IMR-90 (cell line): ENCODE results near the gene DDX6. TPM values are rescaled to one million over a fixed set of nuclear protein-coding genes. Genes with fewer than 3 reads are reported as not detected.

ENCODE experiments used
- ATAC-seq: fragments of 200-7000 bp; cut with Tn5 transposase; 2 replicates; pipeline ENCODE4 v1.9.1; 2020; ENCODE audit warnings: low read depth, mild to moderate bottlenecking, moderate library complexity
- BruUV-seq: library from RNA; stranded (reverse); fragments of 400-500 nt; replicated peaks from 2 replicates; lab custom pipeline; 2021; lab: Mats Ljungman, UMichigan
- CTCF ChIA-PET: fragments of 300-600 bp; formaldehyde crosslinking; extraction: SDS; loops from one replicate; lab custom pipeline; 2021; ENCODE audit warnings: antibody characterized with exemption; lab: Yijun Ruan, JAX
- POLR2A ChIA-PET: fragments of 300-600 bp; sonication (Branson Sonifier 250); formaldehyde crosslinking; loops from one replicate; lab custom pipeline; 2022; ENCODE audit warnings: antibody characterized with exemption; ENCODE audit not compliant: unreplicated experiment; lab: Charles Lee
- DNase-seq: peaks from one replicate; pipeline ENCODE4 v3.0.0; 2013
- H2AFZ ChIP-seq: replicated peaks from 2 replicates; pipeline ENCODE3; 2013; ENCODE audit warnings: low read length, mild to moderate bottlenecking; ENCODE audit not compliant: poor library complexity
- H2AK5ac ChIP-seq: 2 replicates; pipeline ENCODE4 v1.6.1; 2013; ENCODE audit warnings: low read depth, low read length, inconsistent platforms
- H2AK9ac ChIP-seq: replicated peaks from 2 replicates; pipeline ENCODE3; 2013; ENCODE audit warnings: mild to moderate bottlenecking, low read depth, low read length, moderate library complexity; ENCODE audit not compliant: poor library complexity
- H2BK120ac ChIP-seq: 2 replicates; pipeline ENCODE4 v1.6.1; 2013; ENCODE audit warnings: low read depth, low read length, inconsistent platforms
- H2BK15ac ChIP-seq: 3 replicates; pipeline ENCODE4 v1.6.1; 2013; ENCODE audit warnings: low read depth, low read length, inconsistent platforms
- H2BK20ac ChIP-seq: 2 replicates; pipeline ENCODE4 v1.6.1; 2013; ENCODE audit warnings: low read depth, mild to moderate bottlenecking, inconsistent platforms, low read length, moderate library complexity
- H2BK5ac ChIP-seq: 2 replicates; pipeline ENCODE4 v1.6.1; 2013; ENCODE audit warnings: mild to moderate bottlenecking, low read depth, low read length, inconsistent platforms; ENCODE audit not compliant: poor library complexity, severe bottlenecking
- H3K14ac ChIP-seq: replicated peaks from 2 replicates; pipeline ENCODE4 v1.6.1; 2013; ENCODE audit warnings: low read depth, low read length, inconsistent platforms
- H3K18ac ChIP-seq: 2 replicates; pipeline ENCODE4 v1.6.1; 2013; ENCODE audit warnings: low read depth, low read length, control low read depth
- H3K23ac ChIP-seq: 2 replicates; pipeline ENCODE4 v1.6.1; 2013; ENCODE audit warnings: low read depth, low read length, inconsistent platforms
- H3K27ac ChIP-seq: 2 replicates; pipeline ENCODE4 v1.5.1; 2013; ENCODE audit warnings: mild to moderate bottlenecking, control low read depth, low read length; ENCODE audit not compliant: insufficient read depth
- H3K27me3 ChIP-seq: 2 replicates; pipeline ENCODE4 v1.6.1; 2013; ENCODE audit warnings: low read length; ENCODE audit not compliant: control insufficient read depth, insufficient read depth
- H3K36me3 ChIP-seq: 2 replicates; pipeline ENCODE4 v1.6.1; 2013; ENCODE audit warnings: low read length, mixed read lengths; ENCODE audit not compliant: control insufficient read depth, insufficient read depth
- H3K4ac ChIP-seq: 2 replicates; pipeline ENCODE4 v1.6.1; 2013; ENCODE audit warnings: low read depth, low read length, inconsistent platforms
- H3K4me1 ChIP-seq: 2 replicates; pipeline ENCODE4 v1.6.1; 2013; ENCODE audit warnings: low read length, mixed read lengths; ENCODE audit not compliant: control insufficient read depth, insufficient read depth
- H3K4me2 ChIP-seq: 2 replicates; pipeline ENCODE4 v1.6.1; 2013; ENCODE audit warnings: low read depth, mild to moderate bottlenecking, control low read depth, low read length, moderate library complexity
- H3K4me3 ChIP-seq: 2 replicates; pipeline ENCODE4 v1.5.1; 2013; ENCODE audit warnings: low read depth, mild to moderate bottlenecking, control low read depth, low read length, moderate library complexity; ENCODE audit not compliant: insufficient read depth
- H3K56ac ChIP-seq: 2 replicates; pipeline ENCODE4 v1.6.1; 2013; ENCODE audit warnings: low read length, inconsistent platforms; ENCODE audit not compliant: insufficient read depth; ENCODE audit errors: extremely low read depth
- H3K79me1 ChIP-seq, 2 experiments: 2 replicates each; pipeline ENCODE4 v1.6.1; 2013; ENCODE audit warnings: low read length in 2 of 2, inconsistent platforms in 1 of 2, low read depth in 1 of 2
- H3K9ac ChIP-seq: 2 replicates; pipeline ENCODE4 v1.6.1; 2013; ENCODE audit warnings: low read depth, low read length, control low read depth
- H3K9me1 ChIP-seq: 2 replicates; pipeline ENCODE4 v1.6.1; 2013; ENCODE audit warnings: low read length, inconsistent platforms; ENCODE audit not compliant: insufficient read depth
- H3K9me3 ChIP-seq: 2 replicates; pipeline ENCODE4 v1.6.1; 2013; ENCODE audit warnings: low read length; ENCODE audit not compliant: control insufficient read depth, insufficient read depth
- H4K20me1 ChIP-seq: 2 replicates; pipeline ENCODE4 v1.6.1; 2013; ENCODE audit warnings: low read length, inconsistent platforms; ENCODE audit not compliant: insufficient read depth
- H4K5ac ChIP-seq: 2 replicates; pipeline ENCODE4 v1.6.1; 2013; ENCODE audit warnings: mild to moderate bottlenecking, low read depth, low read length, control low read depth
- H4K8ac ChIP-seq, 2 experiments: 2 replicates each; pipeline ENCODE4 v1.6.1; 2013; ENCODE audit warnings: low read depth in 2 of 2, low read length in 2 of 2, control low read depth in 1 of 2, inconsistent platforms in 1 of 2
- H4K91ac ChIP-seq: 2 replicates; pipeline ENCODE4 v1.6.1; 2013; ENCODE audit warnings: low read depth, low read length, inconsistent platforms; ENCODE audit not compliant: insufficient read depth
- BHLHE40 ChIP-seq: fragments of 150-350 bp; IDR thresholded peaks from 2 replicates; pipeline ENCODE4 v1.6.1; 2016; ENCODE audit warnings: mild to moderate bottlenecking, low read depth, low read length
- CHD1 ChIP-seq: IDR thresholded peaks from 2 replicates; pipeline ENCODE4 v1.6.1; 2012; ENCODE audit warnings: low read depth, low read length, improper control_type of control experiment
- FOS ChIP-seq: fragments of 150-350 bp; IDR thresholded peaks from 2 replicates; pipeline ENCODE4 v1.6.1; 2016; ENCODE audit warnings: low read depth, low read length
- MAZ ChIP-seq: IDR thresholded peaks from 2 replicates; pipeline ENCODE4 v1.6.1; 2012; ENCODE audit warnings: low read depth, mild to moderate bottlenecking, low read length, improper control_type of control experiment, moderate library complexity, borderline replicate concordance
- NFE2L2 ChIP-seq: fragments of 150-350 bp; IDR thresholded peaks from 2 replicates; pipeline ENCODE4 v1.6.1; 2016; ENCODE audit warnings: low read depth, mild to moderate bottlenecking, low read length
- POLR2A ChIP-seq: IDR thresholded peaks from 2 replicates; pipeline ENCODE4 v1.6.1; 2012; ENCODE audit warnings: mild to moderate bottlenecking, low read depth, low read length
- RCOR1 ChIP-seq: IDR thresholded peaks from 2 replicates; pipeline ENCODE4 v1.6.1; 2012; ENCODE audit warnings: mild to moderate bottlenecking, low read length, improper control_type of control experiment; ENCODE audit not compliant: insufficient replicate concordance
- USF2 ChIP-seq: fragments of 150-350 bp; IDR thresholded peaks from 2 replicates; pipeline ENCODE4 v1.6.1; 2017; ENCODE audit warnings: mild to moderate bottlenecking, antibody characterized with exemption, low read length, low read depth
- WGBS, 2 experiments: methylation state at CpG; one replicate each; pipeline versions ENCODE4 v1.1.5 to v1.1.7; 2013; ENCODE audit warnings: missing lambda C conversion rate in 2 of 2; ENCODE audit not compliant: insufficient read length in 1 of 2; ENCODE audit errors: extremely low coverage in 2 of 2; 5-methylcytosine and 5-hydroxymethylcytosine counted together
- dilution Hi-C: fragments of 300-500 bp; cut with HindIII; formaldehyde crosslinking; loops from one replicate; pipeline ENCODE4 v1.14.3; 2018; ENCODE audit warnings: low sequenced_read_pairs; ENCODE audit not compliant: unreplicated experiment
- in situ Hi-C: fragments of 300-500 bp; cut with MboI; formaldehyde crosslinking; loops from 3 replicates; pipeline ENCODE4 v1.14.3; 2019; ENCODE audit warnings: low sequenced_read_pairs, inconsistent platforms, mixed read lengths
- intact Hi-C: fragments of 100-400 bp; cut with micrococcal nuclease; formaldehyde crosslinking; loops from 2 replicates; pipeline ENCODE4 v1.10.0; 2022
- polyA plus RNA-seq, 3 experiments: library from polyadenylated mRNA; depleted of rRNA; stranded (reverse); fragments of >200 nt; gene quantifications; 2 replicates each; pipeline ENCODE4 v1.2.3, GENCODE V29; 2012; ENCODE audit warnings: low replicate concordance in 1 of 3
- total RNA-seq: library from RNA; depleted of rRNA; stranded (reverse); fragments of >200 nt; gene quantifications from 2 replicates; pipeline ENCODE4 v1.2.3, GENCODE V29; 2012

The DDX6 gene
- total and polyA plus RNA-seq, 2 of the 4 experiments (the other 2 are of a cell fraction): 19.2 to 197 TPM

- 67% methylated on average over 1 of the region's 4 CpGs; no CpG with 5 or more reads in 1 of the 2 experiments for WGBS, 2 experiments
Observed at GRCh38 chr11:118806400-118806799, 15.4 kb upstream of the DDX6 start.

More at GRCh38 chr11:118806400-118806799, 15.4 kb upstream of the DDX6 start:
- Histone ChIP-seq H3K9ac (no peak overlapping the region), H3K4ac (no peak overlapping the region), H4K91ac (no peak overlapping the region), H3K18ac (no peak overlapping the region), H3K27me3 (peaks cover 23% of the 10 kb centered on the region), H3K23ac (no peak overlapping the region), H4K20me1 (no peaks in the 10 kb centered on the region), H3K4me3 (no peak overlapping the region), H2BK120ac (no peak overlapping the region), H2BK15ac (no peak overlapping the region), H3K9me1 (no peaks in the 10 kb centered on the region), H3K9me3 (no peaks in the 10 kb centered on the region), H4K8ac (no peak overlapping the region), H3K56ac (no peak overlapping the region), H3K4me1 (no peaks in the 10 kb centered on the region), H3K36me3 (no peaks in the 10 kb centered on the region), H2AFZ (no peak overlapping the region), H3K4me2 (no peak overlapping the region), H2BK20ac (no peak overlapping the region), H3K27ac (no peak overlapping the region), H2AK5ac (no peak overlapping the region), H2BK5ac (no peak overlapping the region), H3K14ac (no peak overlapping the region), H2AK9ac (no peak overlapping the region), H4K5ac (no peak overlapping the region), H3K79me1 (no peaks in the 10 kb centered on the region)
- POLR2A ChIA-PET: no interaction called here
- TF ChIP-seq CHD1: no peak
- TF ChIP-seq RCOR1: no peak
- no peak for TF ChIP-seq NFE2L2
- TF ChIP-seq POLR2A: no peak
- no peak for TF ChIP-seq MAZ
- TF ChIP-seq FOS: no peak
- TF ChIP-seq USF2: no peak
- no peak for TF ChIP-seq BHLHE40
- BruUV-seq: no TSS peak
- intact Hi-C loops: no loop called here
- dilution Hi-C loops: no loop called here
- DNase-seq: no peak
- ATAC-seq: no peak
- CTCF ChIA-PET: no interaction called here
- in situ Hi-C loops: no loop called here
